SK-N-SH treated with all-trans-retinoic acid at 6 μM for 48 hours (cell line): ENCODE measurements around the gene CFAP61.

Experiments
- ATAC-seq: fragments of 200-7000 bp; cut with Tn5 transposase; 3 replicates; pipeline ENCODE4 v1.9.1; 2020; ENCODE audit warnings: mild to moderate bottlenecking, moderate library complexity
- ARNTL ChIP-seq: fragments of 450-650 bp; formaldehyde crosslinking; IDR thresholded peaks from 2 replicates; pipeline ENCODE4 v1.5.0; 2020; ENCODE audit warnings: low read depth, mild to moderate bottlenecking, moderate library complexity, borderline replicate concordance
- BACH2 ChIP-seq: fragments of 250-450 bp; sonication (Bioruptor Pico); IDR thresholded peaks from 2 replicates; pipeline ENCODE4 v1.9.0; 2021; ENCODE audit warnings: mild to moderate bottlenecking, borderline replicate concordance
- CREB5 ChIP-seq: fragments of 250-450 bp; sonication (Bioruptor Pico); IDR thresholded peaks from 2 replicates; pipeline ENCODE4 v1.5.1; 2020; ENCODE audit warnings: low read depth, mild to moderate bottlenecking, moderate library complexity
- CSDC2 ChIP-seq: fragments of 250-450 bp; sonication (Bioruptor Pico); IDR thresholded peaks from 2 replicates; pipeline ENCODE4 v1.5.0; 2020; ENCODE audit warnings: mild to moderate bottlenecking, moderate library complexity
- CSRNP3 ChIP-seq: fragments of 250-450 bp; sonication (Bioruptor Pico); IDR thresholded peaks from 2 replicates; pipeline ENCODE4 v1.5.1; 2021; ENCODE audit warnings: mild to moderate bottlenecking, moderate library complexity
- ESRRG ChIP-seq: fragments of 250-450 bp; sonication (Bioruptor Pico); IDR thresholded peaks from 2 replicates; pipeline ENCODE4 v1.6.1; 2021; ENCODE audit warnings: mild to moderate bottlenecking
- GLIS3 ChIP-seq: fragments of 250-450 bp; sonication (Bioruptor Pico); IDR thresholded peaks from 2 replicates; pipeline ENCODE4 v1.5.0; 2020; ENCODE audit warnings: mild to moderate bottlenecking, moderate library complexity
- ISL1 ChIP-seq: fragments of 250-450 bp; sonication (Bioruptor Pico); IDR thresholded peaks from 2 replicates; pipeline ENCODE4 v2.1.2; 2022; ENCODE audit warnings: mild to moderate bottlenecking, moderate library complexity
- OSR1 ChIP-seq: fragments of 250-450 bp; sonication (Bioruptor Pico); IDR thresholded peaks from 2 replicates; pipeline ENCODE4 v1.8.0; 2022; ENCODE audit warnings: moderate library complexity, mild to moderate bottlenecking, inconsistent platforms
- PATZ1 ChIP-seq: fragments of 250-450 bp; sonication (Bioruptor Pico); IDR thresholded peaks from 2 replicates; pipeline ENCODE4 v1.8.0; 2020; ENCODE audit warnings: mild to moderate bottlenecking, moderate library complexity, borderline replicate concordance
- PPARA ChIP-seq: fragments of 250-450 bp; sonication (Bioruptor Pico); IDR thresholded peaks from 2 replicates; pipeline ENCODE4 v1.5.0; 2020; ENCODE audit warnings: mild to moderate bottlenecking, borderline replicate concordance
- SNAI2 ChIP-seq: fragments of 250-450 bp; sonication (Bioruptor Pico); IDR thresholded peaks from 2 replicates; pipeline ENCODE4 v1.5.0; 2020; ENCODE audit warnings: mild to moderate bottlenecking, moderate library complexity
- TCF4 ChIP-seq: fragments of 250-450 bp; sonication (Bioruptor Pico); IDR thresholded peaks from 2 replicates; pipeline ENCODE4 v1.8.0; 2021; ENCODE audit warnings: mild to moderate bottlenecking, moderate library complexity, borderline replicate concordance
- TOX ChIP-seq: fragments of 250-450 bp; sonication (Bioruptor Pico); IDR thresholded peaks from 2 replicates; pipeline ENCODE4 v1.8.0; 2021; ENCODE audit warnings: mild to moderate bottlenecking, moderate library complexity, borderline replicate concordance
- ZFP3 ChIP-seq: fragments of 250-450 bp; sonication (Bioruptor Pico); IDR thresholded peaks from 2 replicates; pipeline ENCODE4 v1.5.0; 2020; ENCODE audit warnings: mild to moderate bottlenecking, moderate library complexity
- ZFP30 ChIP-seq: fragments of 450-650 bp; formaldehyde crosslinking; IDR thresholded peaks from 2 replicates; pipeline ENCODE4 v1.5.0; 2022; ENCODE audit warnings: mild to moderate bottlenecking, moderate library complexity
- ZNF565 ChIP-seq: fragments of 450-650 bp; formaldehyde crosslinking; conservative IDR thresholded peaks from 2 replicates; pipeline ENCODE4 v1.5.0; 2020; ENCODE audit warnings: low read depth, mild to moderate bottlenecking, moderate library complexity
- ZNF8 ChIP-seq: fragments of 450-650 bp; formaldehyde crosslinking; IDR thresholded peaks from 2 replicates; pipeline ENCODE4 v1.5.0; 2020; ENCODE audit warnings: mild to moderate bottlenecking, moderate library complexity
- TF ChIP-seq, protein P1 (sequence below): fragments of 250-450 bp; sonication (Bioruptor Pico); IDR thresholded peaks from 2 replicates; pipeline ENCODE4 v1.8.0; 2021; ENCODE audit warnings: low read depth, mild to moderate bottlenecking, moderate library complexity, borderline replicate concordance
- TF ChIP-seq, protein P2 (sequence below): fragments of 250-450 bp; sonication (Bioruptor Pico); IDR thresholded peaks from 2 replicates; pipeline ENCODE4 v1.5.0; 2020; ENCODE audit warnings: mild to moderate bottlenecking, moderate library complexity

CFAP61 gene, protein sequence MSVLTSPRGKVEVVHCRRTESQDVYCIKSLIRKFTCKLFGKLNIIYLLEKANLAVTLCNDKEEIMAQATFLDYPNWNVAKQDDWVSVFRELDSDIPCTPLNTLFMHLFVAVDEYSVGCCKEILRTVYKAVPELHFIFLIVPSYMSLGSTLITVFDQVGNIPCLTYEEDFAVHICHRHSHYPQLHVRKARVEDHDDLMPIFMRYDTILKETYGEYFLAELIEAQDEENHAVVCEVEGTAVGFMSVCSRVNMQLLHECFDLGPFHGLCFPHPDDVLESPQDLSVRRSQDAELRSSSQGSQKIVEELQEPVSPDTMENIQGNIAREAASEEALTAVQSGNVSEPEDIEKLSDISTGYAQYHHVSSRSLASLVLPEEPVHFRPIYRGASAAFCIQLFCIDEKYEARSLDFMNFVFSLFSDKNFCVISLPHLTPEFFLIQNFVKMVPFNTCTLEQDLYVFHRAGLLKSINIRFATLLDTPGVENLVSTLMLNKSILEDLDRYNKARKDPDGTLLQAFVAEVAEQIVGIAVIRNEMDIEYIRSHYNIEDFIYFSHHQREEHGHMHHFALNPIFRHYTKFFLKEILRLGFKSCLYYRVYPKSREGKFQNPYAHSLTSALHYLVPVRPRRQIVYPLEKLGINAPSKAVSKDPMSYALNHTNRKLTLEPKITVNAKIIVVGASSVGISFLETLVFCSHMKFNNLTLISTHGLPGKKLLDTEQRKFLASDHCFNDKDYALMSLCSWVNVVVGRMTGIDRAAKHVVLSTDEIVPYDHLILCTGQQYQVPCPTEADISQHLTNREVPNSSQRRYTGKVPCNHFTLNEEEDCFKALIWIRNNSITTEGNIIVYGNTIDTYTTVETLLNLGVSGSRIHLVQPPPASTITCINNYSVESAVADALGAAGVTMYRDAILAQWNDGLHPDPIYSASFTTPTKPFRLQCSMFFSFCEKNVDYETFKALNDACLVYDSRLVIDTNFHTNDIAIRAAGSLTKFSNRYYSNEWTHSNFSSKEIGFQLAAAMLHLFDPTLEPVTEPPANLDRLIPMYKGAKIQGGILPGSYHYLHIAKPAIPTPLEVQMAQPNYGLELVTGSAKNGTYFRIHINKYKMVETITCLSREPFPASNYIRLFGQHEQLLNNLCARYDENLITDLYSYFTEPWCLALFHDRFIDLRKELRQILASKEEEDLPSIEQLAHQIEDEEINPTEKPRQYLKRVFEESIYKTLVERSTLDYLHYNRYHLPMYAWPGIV

DNA sequence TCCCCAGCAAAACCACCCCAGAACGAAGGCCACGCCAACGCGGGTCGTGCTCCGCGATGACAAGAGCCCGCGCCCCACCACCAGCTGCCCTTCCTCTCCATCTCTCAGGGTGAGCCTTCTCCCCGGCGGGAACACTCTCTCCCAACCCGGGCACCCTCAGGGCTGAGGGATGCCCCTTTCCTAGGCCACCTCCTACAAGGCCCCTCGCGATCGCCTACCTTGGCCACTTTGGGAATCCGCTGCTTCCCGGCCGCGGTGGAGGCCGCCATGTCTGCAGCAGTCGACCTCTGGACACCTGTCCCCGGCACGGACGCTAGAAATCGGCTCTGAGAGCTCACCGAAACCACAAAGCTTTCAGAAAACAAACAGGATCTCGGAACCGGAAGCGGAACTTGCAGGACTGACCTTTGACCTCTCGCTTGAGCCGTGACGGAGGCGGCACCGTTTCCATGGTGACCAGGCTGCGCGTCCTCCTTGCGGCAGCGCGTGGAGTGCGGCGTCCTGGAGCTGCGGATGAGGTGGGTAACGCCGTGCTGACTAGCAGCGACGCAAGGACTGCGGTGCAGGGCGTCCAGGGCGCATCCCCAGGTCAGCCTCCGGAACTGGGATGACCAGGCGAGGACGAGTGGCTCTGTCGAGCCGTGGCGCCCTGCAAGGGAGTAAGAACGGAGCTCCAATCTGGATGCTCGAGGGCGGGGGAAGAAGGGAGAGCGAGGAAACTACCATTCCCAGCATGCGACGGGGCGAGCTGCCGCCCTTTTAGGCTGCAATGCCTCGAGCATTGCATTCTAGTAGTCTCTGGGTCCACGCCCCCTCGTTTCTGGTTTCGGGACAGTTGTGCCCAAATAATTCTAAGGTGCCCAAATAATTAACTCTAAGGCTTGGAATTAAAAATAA lies at the start of gene CFAP61, which contains the start of gene CRNKL1:
CFAP61 (plus strand) TSS at position 459 of the 897 bp plus-strand sequence. CDS start 4,122 bp downstream, outside the sequence.
CRNKL1 (minus strand) TSS at position 393 of the 897 bp plus-strand sequence; CDS start at position 269, 124 bp downstream.
- ATAC-seq = peak; percentile 99
- TF ChIP-seq GLIS3 (no peak), SNAI2 (CRISPR knock-in tag) (no peak)
- TF ChIP-seq, protein P1, sequence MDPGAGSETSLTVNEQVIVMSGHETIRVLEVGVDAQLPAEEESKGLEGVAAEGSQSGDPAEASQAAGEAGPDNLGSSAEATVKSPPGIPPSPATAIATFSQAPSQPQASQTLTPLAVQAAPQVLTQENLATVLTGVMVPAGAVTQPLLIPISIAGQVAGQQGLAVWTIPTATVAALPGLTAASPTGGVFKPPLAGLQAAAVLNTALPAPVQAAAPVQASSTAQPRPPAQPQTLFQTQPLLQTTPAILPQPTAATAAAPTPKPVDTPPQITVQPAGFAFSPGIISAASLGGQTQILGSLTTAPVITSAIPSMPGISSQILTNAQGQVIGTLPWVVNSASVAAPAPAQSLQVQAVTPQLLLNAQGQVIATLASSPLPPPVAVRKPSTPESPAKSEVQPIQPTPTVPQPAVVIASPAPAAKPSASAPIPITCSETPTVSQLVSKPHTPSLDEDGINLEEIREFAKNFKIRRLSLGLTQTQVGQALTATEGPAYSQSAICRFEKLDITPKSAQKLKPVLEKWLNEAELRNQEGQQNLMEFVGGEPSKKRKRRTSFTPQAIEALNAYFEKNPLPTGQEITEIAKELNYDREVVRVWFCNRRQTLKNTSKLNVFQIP (CRISPR knock-in tag) = no peak

DNA sequence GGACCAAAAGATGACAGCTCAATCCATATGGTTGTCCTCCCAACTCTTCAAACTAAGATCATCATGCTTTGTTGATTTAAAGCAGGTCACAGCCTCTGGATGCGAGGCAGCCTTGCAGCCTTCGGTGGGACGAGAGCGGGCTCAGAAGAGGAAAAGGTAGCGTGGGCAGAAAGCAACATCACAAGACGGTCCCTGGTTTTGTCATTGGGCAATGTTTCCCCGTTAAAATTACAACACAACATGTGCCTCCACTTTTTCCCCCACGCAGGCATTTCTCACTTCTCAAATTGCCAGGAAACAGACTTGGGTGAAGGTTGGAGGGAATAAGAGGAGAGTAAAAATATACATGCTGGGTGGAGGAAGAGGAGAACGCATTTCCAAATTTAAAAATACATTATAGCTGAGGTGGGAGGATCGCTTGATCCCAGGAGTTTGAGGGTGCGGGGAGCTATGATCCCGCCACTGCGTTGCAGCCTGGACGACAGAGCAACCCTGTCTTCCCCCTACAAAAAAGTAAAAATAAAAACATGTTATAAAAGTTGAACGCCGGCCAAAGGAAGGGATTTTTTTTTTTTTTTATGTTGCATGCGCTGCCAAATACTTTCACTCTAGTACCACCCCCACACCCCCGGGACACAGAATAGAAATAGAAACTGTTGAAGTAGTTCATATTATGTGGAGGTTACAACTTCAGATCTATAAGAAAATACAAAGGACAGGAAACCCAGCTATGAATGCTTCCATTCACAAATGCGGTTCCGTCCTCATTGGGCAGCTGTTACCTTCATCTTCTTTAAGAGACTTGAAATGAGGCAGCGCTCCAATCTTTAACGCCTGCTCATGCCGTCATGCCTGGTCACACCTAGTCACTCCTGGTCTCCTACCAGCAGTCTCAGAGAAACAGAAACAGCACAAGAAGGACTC lies 49.0 kb upstream of the CFAP61 start:
- no peak for ATAC-seq

More for the DNA sequence above, 49.0 kb upstream of the CFAP61 start:
- TF ChIP-seq, protein P1 (CRISPR knock-in tag) = no peak
- TF ChIP-seq, protein P2, sequence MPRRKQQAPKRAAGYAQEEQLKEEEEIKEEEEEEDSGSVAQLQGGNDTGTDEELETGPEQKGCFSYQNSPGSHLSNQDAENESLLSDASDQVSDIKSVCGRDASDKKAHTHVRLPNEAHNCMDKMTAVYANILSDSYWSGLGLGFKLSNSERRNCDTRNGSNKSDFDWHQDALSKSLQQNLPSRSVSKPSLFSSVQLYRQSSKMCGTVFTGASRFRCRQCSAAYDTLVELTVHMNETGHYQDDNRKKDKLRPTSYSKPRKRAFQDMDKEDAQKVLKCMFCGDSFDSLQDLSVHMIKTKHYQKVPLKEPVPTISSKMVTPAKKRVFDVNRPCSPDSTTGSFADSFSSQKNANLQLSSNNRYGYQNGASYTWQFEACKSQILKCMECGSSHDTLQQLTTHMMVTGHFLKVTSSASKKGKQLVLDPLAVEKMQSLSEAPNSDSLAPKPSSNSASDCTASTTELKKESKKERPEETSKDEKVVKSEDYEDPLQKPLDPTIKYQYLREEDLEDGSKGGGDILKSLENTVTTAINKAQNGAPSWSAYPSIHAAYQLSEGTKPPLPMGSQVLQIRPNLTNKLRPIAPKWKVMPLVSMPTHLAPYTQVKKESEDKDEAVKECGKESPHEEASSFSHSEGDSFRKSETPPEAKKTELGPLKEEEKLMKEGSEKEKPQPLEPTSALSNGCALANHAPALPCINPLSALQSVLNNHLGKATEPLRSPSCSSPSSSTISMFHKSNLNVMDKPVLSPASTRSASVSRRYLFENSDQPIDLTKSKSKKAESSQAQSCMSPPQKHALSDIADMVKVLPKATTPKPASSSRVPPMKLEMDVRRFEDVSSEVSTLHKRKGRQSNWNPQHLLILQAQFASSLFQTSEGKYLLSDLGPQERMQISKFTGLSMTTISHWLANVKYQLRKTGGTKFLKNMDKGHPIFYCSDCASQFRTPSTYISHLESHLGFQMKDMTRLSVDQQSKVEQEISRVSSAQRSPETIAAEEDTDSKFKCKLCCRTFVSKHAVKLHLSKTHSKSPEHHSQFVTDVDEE = no peak
- no peak for TF ChIP-seq OSR1 (CRISPR knock-in tag)
- TF ChIP-seq ZNF565 (CRISPR knock-in tag) = no peak
- no peak for TF ChIP-seq CSDC2 (CRISPR knock-in tag)
- no peak for TF ChIP-seq ESRRG
- no peak for TF ChIP-seq TCF4
- no peak for TF ChIP-seq ZFP3 (CRISPR knock-in tag)
- TF ChIP-seq CREB5 = no peak
- TF ChIP-seq ISL1 (CRISPR knock-in tag) = no peak
- no peak for TF ChIP-seq PPARA (CRISPR knock-in tag)
- TF ChIP-seq CSRNP3 (CRISPR knock-in tag) = no peak
- no peak for TF ChIP-seq ZNF8 (CRISPR knock-in tag)
- TF ChIP-seq BACH2 = no peak
- no peak for TF ChIP-seq PATZ1 (CRISPR knock-in tag)
- TF ChIP-seq ZFP30 (CRISPR knock-in tag) = no peak
- no peak for TF ChIP-seq GLIS3
- no peak for TF ChIP-seq ARNTL
- no peak for TF ChIP-seq SNAI2 (CRISPR knock-in tag)
- no peak for TF ChIP-seq TOX
